Left lobe of liver (tissue), 2 donors: ENCODE measurements around the gene ZNF513. TPM values are rescaled to one million over a fixed set of nuclear protein-coding genes. Genes with fewer than 3 reads are reported as not detected.
"Not testable (repeated sequence)": the region's sequence is repeated elsewhere in the genome, so short reads cannot be mapped to it uniquely, and the experiment has no call there.

Experiments
- ATAC-seq: fragments of 200-7000 bp; cut with Tn5 transposase; one replicate; pipeline ENCODE4 v1.9.1; 2020; ENCODE audit warnings: mild to moderate bottlenecking, moderate library complexity
- DNase-seq: peaks from one replicate; pipeline ENCODE4 v3.0.0-alpha.2; 2020; ENCODE audit warnings: low spot score
- total RNA-seq: library from RNA; stranded (reverse); gene quantifications from one replicate; pipeline ENCODE4 v1.2.1, GENCODE V29; 2021
- donor health status: DM: no; HTN: no; CAD: no; lungs with moderate emphysema.
- donor health status: DM: no; HTN: yes; CAD: no.

Gene ZNF513
- total RNA-seq, 1 donor from 2014 or later: 10.5 TPM

- no peak for ATAC-seq
- DNase-seq: no peak
Measured at GRCh38 chr2:27362678-27363420, 17.7 kb downstream of the ZNF513 start.

DNA sequence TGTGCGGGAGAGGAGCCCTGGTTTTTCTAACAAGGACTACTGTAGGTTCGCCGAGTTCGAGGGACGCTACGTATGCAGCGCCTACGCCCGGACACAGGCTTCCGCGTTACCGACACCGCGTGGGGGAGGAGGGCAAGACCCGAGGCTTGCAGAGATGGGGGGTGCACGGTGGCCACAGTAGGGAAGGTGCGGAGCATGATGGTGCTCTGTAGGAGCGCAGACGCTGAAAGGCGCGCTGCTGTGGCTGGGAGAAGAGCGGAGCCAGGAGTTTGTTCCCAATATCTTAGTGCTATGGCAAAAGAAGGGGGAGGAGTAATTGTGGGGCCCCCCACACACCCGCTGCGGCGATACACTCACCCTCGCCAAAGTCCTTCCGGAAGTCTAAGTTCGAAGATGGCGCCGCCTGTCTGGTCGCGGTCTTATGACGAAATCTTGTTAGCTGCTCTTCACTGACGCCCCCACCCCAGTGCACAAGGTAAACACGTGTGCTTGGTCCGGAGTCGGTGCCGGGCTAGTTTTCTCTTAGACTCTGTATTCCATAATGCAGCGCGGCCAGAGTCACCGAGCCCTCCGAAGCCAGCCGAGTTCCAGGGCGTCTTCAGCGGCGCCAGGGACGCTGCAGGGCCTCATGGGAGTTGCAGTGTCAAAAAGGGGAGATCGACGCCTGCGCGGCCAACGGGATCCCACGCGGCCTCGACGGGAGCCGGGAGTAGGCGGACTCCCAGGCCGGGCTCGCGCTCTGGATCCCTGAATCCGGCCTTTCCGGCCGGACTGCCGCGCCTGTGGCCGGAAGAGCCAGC lies 24.0 kb downstream of the ZNF513 start, which contains the start of gene GTF3C2:
Gene GTF3C2 (minus strand): TSS at position 383 of the 800 bp plus-strand sequence. CDS start 13,210 bp downstream, outside the sequence.
- peak; percentile 97 for DNase-seq
- ATAC-seq: peak; percentile 91

DNA sequence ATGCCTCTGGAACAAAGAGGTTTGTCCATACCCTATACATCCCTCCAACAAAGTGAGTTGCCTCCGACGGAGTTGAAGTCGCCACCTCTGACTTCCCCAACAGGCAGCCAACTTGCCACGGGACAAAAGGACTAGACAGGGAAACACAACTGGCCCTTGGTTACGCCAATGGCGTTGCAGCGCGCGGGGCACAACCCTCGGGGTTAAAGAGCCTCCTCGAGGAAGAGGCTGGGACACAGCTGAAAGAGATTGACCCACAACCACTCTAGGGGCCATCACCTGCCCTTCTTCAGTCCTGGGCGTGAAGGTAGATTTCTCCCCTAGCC lies 24.5 kb downstream of the ZNF513 start:
- peak; percentile 54 for ATAC-seq
- DNase-seq: peak; percentile 65

DNA sequence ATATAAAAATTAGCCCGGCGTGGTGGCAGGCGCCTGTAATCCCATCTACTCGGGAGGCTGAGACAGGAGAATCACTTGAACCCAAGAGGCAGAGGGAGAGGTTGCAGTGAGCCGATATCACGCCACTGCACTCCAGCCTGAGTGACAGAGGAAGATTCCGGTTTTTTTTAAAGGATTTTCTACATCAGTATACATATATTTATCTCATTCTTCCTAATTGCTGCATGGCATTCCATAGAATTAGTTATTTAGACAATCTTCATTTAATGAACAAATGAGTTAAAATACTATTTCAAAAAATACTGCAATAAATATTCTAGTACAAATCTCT lies 26.0 kb downstream of the ZNF513 start:
- ATAC-seq: no peak
- DNase-seq: no peak

GRCh38 chr2:27353762-27354596 lies 26.6 kb downstream of the ZNF513 start:
- DNase-seq (no peak), ATAC-seq (no peak)

DNA sequence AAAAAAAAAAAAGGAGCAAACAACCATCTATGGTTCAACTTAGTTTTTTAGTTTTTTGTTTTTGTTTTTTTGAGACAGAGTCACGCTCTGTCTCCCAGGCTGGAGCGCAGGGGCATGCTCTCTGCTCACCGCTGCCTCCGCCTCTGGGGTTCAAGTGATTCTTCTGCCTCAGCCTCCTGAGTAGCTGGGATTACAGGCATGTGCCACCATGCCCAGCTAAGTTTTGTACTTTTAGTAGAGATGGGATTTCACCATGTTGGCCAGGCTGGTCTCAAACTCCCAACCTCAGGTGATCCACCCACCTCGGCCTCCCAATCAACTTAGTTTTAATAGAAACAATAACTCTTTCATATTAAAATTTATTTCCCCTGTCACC lies 27.2 kb downstream of the ZNF513 start:
- not testable (repeated sequence) for ATAC-seq, DNase-seq

GRCh38 chr2:27351802-27352598 lies 28.5 kb downstream of the ZNF513 start:
- no peak for ATAC-seq
- no peak for DNase-seq

DNA sequence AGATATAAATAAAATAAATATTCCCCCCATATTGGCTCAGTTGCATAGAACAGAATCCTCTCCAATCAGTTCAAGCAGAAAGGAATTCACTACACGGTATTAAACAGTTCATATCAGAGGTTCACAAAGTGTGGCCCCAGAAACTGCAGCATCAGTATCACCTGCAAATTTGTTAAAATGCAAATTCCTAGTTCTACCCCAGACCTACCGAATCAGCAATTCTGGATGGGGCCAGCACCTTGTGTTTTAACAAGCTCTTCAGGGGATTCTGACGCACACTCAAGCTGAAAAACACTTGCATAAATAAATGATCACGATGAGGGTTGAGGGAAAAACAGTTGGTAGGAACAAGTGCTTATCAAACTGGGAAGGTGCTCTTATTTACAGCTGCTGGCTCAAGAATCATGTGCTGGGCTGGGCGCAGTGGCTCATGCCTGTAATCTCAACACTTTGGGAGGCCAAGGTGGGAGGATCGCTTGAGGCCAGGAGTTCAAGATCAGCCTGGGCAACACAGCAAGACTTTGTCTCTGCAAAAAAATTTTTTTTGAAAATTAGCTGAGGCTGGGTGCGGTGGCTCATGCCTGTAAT lies 30.3 kb downstream of the ZNF513 start:
- DNase-seq (no peak), ATAC-seq (no peak)

DNA sequence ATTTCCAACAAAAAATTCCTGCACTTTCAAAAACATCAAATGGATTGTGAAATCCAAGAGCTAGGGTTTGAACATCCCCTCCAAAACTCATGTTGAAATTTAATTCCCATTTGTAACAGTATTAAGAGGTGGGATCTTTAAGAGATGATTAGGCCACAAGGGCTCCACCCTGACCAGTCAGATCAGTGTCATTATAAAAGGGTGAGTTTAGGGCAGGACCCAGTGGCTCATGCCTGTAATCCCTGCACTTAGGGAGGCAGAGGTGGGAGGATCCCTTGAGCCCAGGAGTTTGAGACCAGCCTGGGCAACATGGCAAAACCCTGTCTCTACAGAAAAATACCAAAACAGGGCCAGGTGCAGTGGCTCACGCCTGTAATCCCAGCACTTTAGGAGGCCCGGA lies 32.9 kb downstream of the ZNF513 start:
- DNase-seq: no peak
- ATAC-seq: no peak

GRCh38 chr2:27336173-27336572 lies 44.4 kb downstream of the ZNF513 start:
- ATAC-seq (no peak), DNase-seq (no peak)

DNA sequence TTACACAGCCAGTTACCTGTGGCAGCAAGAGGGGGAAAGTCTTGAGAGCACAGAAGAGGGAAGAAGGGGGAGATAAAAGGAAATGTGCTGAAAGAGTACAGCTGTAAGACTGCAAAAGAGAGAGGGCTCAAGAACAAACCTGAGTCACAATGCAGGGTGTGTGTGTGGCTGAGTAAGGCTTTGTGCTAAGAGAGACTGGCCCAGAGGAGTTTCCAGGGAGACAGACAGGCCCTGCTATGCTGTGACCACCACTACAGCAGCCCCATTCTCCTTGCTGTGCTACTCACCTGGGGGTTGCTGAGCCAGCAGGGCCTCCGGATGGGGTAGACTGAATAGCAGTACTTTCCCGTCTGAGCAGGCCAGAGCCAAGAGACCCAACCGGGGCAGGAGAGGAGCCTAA lies 45.2 kb downstream of the ZNF513 start:
- DNase-seq: no peak
- no peak for ATAC-seq

Other genes with a start within 250 kb of the ZNF513 start
- 43.9 TPM for gene PREB, start 246.1 kb downstream of the ZNF513 start, total RNA-seq
- not detected for gene PRR30, start 241.3 kb downstream of the ZNF513 start, total RNA-seq
- 0.10 TPM for gene TCF23, start 231.7 kb downstream of the ZNF513 start, total RNA-seq
- 31.8 TPM for gene ATRAID, start 168.7 kb downstream of the ZNF513 start, total RNA-seq
- 72.6 TPM for gene SLC5A6, start 168.5 kb downstream of the ZNF513 start, total RNA-seq
- gene CAD, start 163.4 kb downstream of the ZNF513 start, total RNA-seq: 14.9 TPM
- gene SLC30A3, start 117.7 kb downstream of the ZNF513 start, total RNA-seq: not detected
- gene DNAJC5G, start 105.3 kb downstream of the ZNF513 start, total RNA-seq: not detected
- not detected for gene TRIM54, start 98.3 kb downstream of the ZNF513 start, total RNA-seq
- 2.2 TPM for gene UCN, start 72.3 kb downstream of the ZNF513 start, total RNA-seq
- gene MPV17, start 57.6 kb downstream of the ZNF513 start, total RNA-seq: 18.3 TPM
- gene GTF3C2, start 24.0 kb downstream of the ZNF513 start, total RNA-seq: 19.2 TPM
- 17.4 TPM for gene EIF2B4, start 10.4 kb downstream of the ZNF513 start, total RNA-seq
- gene SNX17, start 10.1 kb downstream of the ZNF513 start, total RNA-seq: 56.1 TPM
- gene PPM1G, start 28.9 kb upstream of the ZNF513 start, total RNA-seq: 23.3 TPM
- 37.2 TPM for gene NRBP1, start 47.9 kb upstream of the ZNF513 start, total RNA-seq
- gene KRTCAP3, start 61.6 kb upstream of the ZNF513 start, total RNA-seq: 7.1 TPM
- 7.4 TPM for gene IFT172, start 109.0 kb upstream of the ZNF513 start, total RNA-seq
- gene FNDC4, start 114.5 kb upstream of the ZNF513 start, total RNA-seq: 61.2 TPM
- 142 TPM for gene GCKR, start 116.1 kb upstream of the ZNF513 start, total RNA-seq
- gene ZNF512, start 202.3 kb upstream of the ZNF513 start, total RNA-seq: 6.7 TPM
- gene CCDC121, start 248.3 kb upstream of the ZNF513 start, total RNA-seq: 1.2 TPM
- gene GPN1, start 248.3 kb upstream of the ZNF513 start, total RNA-seq: 8.6 TPM